CD4-positive, alpha-beta T cell (primary cell): ENCODE measurements around the gene HLF. TPM values are rescaled to one million over a fixed set of nuclear protein-coding genes. Genes with fewer than 3 reads are reported as not detected.

Experiments
- ATAC-seq: fragments of 200-7000 bp; cut with Tn5 transposase; one replicate; pipeline ENCODE4 v1.10.0; 2022; ENCODE audit warnings: mild to moderate bottlenecking; ENCODE audit not compliant: poor library complexity
- CTCF ChIA-PET: fragments of 350-600 bp; sonication (Branson Sonifier 250); formaldehyde crosslinking; loops from one replicate; lab custom pipeline; 2021; ENCODE audit warnings: antibody characterized with exemption, inconsistent platforms; lab: Charles Lee
- POLR2A ChIA-PET: fragments of 350-600 bp; sonication (Branson Sonifier 250); formaldehyde crosslinking; loops from one replicate; lab custom pipeline; 2021; ENCODE audit warnings: antibody characterized with exemption, inconsistent platforms; lab: Charles Lee
- DNase-seq, 14 experiments: peaks; one replicate each; pipeline ENCODE4 v3.0.0-alpha.2; 2013 to 2020; ENCODE audit warnings: mixed read lengths in 2 of 14
- H3K27ac ChIP-seq, 2 donors: one replicate each; pipeline versions ENCODE4 v1.5.1 to v1.7.0; 2013; ENCODE audit warnings: low read length in 2 of 2, low read depth in 1 of 2, mild to moderate bottlenecking in 1 of 2
- H3K27me3 ChIP-seq, 2 experiments: 1 replicate in 1 of 2; 2 replicates in 1 of 2; pipeline versions ENCODE4 v1.6.1 to v1.7.0; 2013; ENCODE audit warnings: low read length in 2 of 2, control low read depth in 1 of 2, mild to moderate bottlenecking in 1 of 2, moderate library complexity in 1 of 2; ENCODE audit not compliant: insufficient read depth in 2 of 2, control insufficient read depth in 1 of 2
- H3K36me3 ChIP-seq: one replicate; pipeline ENCODE4 v1.6.1; 2013; ENCODE audit warnings: low read length, control low read depth; ENCODE audit not compliant: insufficient read depth
- H3K4me1 ChIP-seq: one replicate; pipeline ENCODE4 v1.6.1; 2013; ENCODE audit warnings: low read length, control low read depth; ENCODE audit not compliant: insufficient read depth
- H3K4me3 ChIP-seq: one replicate; pipeline ENCODE4 v1.5.1; 2013; ENCODE audit warnings: mild to moderate bottlenecking, low read length, moderate library complexity
- H3K9me3 ChIP-seq, 2 experiments: 1 replicate in 1 of 2; 2 replicates in 1 of 2; pipeline versions ENCODE4 v1.6.1 to v1.7.0; 2013; ENCODE audit warnings: low read length in 2 of 2, mild to moderate bottlenecking in 2 of 2, control low read depth in 1 of 2, moderate library complexity in 1 of 2; ENCODE audit not compliant: control insufficient read depth in 1 of 2, insufficient read depth in 1 of 2
- H3K27ac Mint-ChIP-seq: one replicate; pipeline ENCODE4 v1.8.0; 2020; ENCODE audit warnings: mixed read lengths
- H3K27me3 Mint-ChIP-seq: one replicate; pipeline ENCODE4 v1.8.0; 2021; ENCODE audit warnings: mixed read lengths
- H3K36me3 Mint-ChIP-seq: one replicate; pipeline ENCODE4 v1.8.0; 2021; ENCODE audit warnings: low read depth, mixed read lengths
- H3K4me1 Mint-ChIP-seq: one replicate; pipeline ENCODE4 v1.8.0; 2021; ENCODE audit warnings: low read depth, mixed read lengths
- H3K4me3 Mint-ChIP-seq: one replicate; pipeline ENCODE4 v1.8.0; 2020; ENCODE audit warnings: mild to moderate bottlenecking, mixed read lengths
- H3K9me3 Mint-ChIP-seq: one replicate; pipeline ENCODE4 v1.8.0; 2020; ENCODE audit warnings: mixed read lengths
- CTCF ChIP-seq: fragments of 200-600 bp; IDR thresholded peaks from one replicate; pipeline ENCODE4 v1.8.0; 2022; ENCODE audit warnings: antibody characterized with exemption, mild to moderate bottlenecking
- intact Hi-C, 2 experiments: fragments of 100-400 bp; cut with DNase I in 1 of 2; cut with micrococcal nuclease in 1 of 2; formaldehyde crosslinking; loops; one replicate each; pipeline versions ENCODE4 v1.15.1 to v1.9.0; 2023 to 2025; cut with DNase I, micrococcal nuclease
- total RNA-seq, 174 experiments: library from RNA in 2 of 174; stranded (reverse) in 2 of 174; gene quantifications; one replicate each; pipeline ENCODE4 v1.2.3 and lab custom pipeline; 2021 to 2026

The HLF gene
- total RNA-seq, 2 experiments from 2014 or later = 4.3 to 4.9 TPM

- Mint-ChIP-seq H3K4me3 (no peak overlapping the region), H3K4me1 (no peaks in the 10 kb centered on the region), H3K27me3 (peaks cover 15% of the 10 kb centered on the region), H3K27ac (no peak overlapping the region), H3K36me3 (no peaks in the 10 kb centered on the region), H3K9me3 (no peaks in the 10 kb centered on the region)
- Histone ChIP-seq H3K4me3 (no peak overlapping the region), H3K27me3 (no peaks in the 10 kb centered on the region), H3K36me3 (no peaks in the 10 kb centered on the region), H3K4me1 (no peaks in the 10 kb centered on the region), H3K27ac (no peak overlapping the region), H3K9me3 (no peaks in the 10 kb centered on the region)
- intact Hi-C loops = no loop called here
- TF ChIP-seq CTCF = no peak
- DNase-seq (no peak), ATAC-seq (no peak)
- ChIA-PET POLR2A (no interaction called here), CTCF (no interaction called here)
These were observed 45.3 kb upstream of the HLF start for GRCh38 chr17:55219459-55219858.

GRCh38 chr17:55219934-55220333, 44.8 kb upstream of the HLF start:
- ATAC-seq (no peak), DNase-seq (no peak)
- intact Hi-C loops = no loop called here
- H3K36me3 Mint-ChIP-seq = no peaks in the 10 kb centered on the region
- Histone ChIP-seq H3K27me3 (no peaks in the 10 kb centered on the region), H3K4me1 (no peaks in the 10 kb centered on the region), H3K27ac (no peak overlapping the region), H3K9me3 (no peaks in the 10 kb centered on the region), H3K4me3 (no peak overlapping the region), H3K36me3 (no peaks in the 10 kb centered on the region)
- H3K4me1 Mint-ChIP-seq = no peaks in the 10 kb centered on the region
- no peak overlapping the region for H3K4me3 Mint-ChIP-seq
- peaks cover 17% of the 10 kb centered on the region for H3K27me3 Mint-ChIP-seq
- CTCF ChIA-PET = no interaction called here
- POLR2A ChIA-PET = no interaction called here
- H3K27ac Mint-ChIP-seq = no peak overlapping the region
- no peak for TF ChIP-seq CTCF
- no peaks in the 10 kb centered on the region for H3K9me3 Mint-ChIP-seq

GRCh38 chr17:55223524-55223923, 41.2 kb upstream of the HLF start:
- ATAC-seq = no peak
- H3K27me3 ChIP-seq = no peaks in the 10 kb centered on the region
- no peak for DNase-seq
- Mint-ChIP-seq H3K27ac (no peak overlapping the region), H3K4me1 (no peaks in the 10 kb centered on the region), H3K36me3 (no peaks in the 10 kb centered on the region), H3K9me3 (no peaks in the 10 kb centered on the region), H3K27me3 (peaks cover 15% of the 10 kb centered on the region), H3K4me3 (no peak overlapping the region)
- H3K9me3 ChIP-seq = no peaks in the 10 kb centered on the region
- no peak overlapping the region for H3K4me3 ChIP-seq
- intact Hi-C loops = no loop called here
- CTCF ChIA-PET = no interaction called here
- no peak overlapping the region for H3K27ac ChIP-seq
- POLR2A ChIA-PET = no interaction called here
- TF ChIP-seq CTCF = no peak
- no peaks in the 10 kb centered on the region for H3K4me1 ChIP-seq
- H3K36me3 ChIP-seq = no peaks in the 10 kb centered on the region
